Measurements from ENCODE around the gene THBS3.
"Not testable (repeated sequence)": the region's sequence is repeated elsewhere in the genome, so short reads cannot be mapped to it uniquely, and the experiment has no call there.

The THBS3 gene

DNA sequence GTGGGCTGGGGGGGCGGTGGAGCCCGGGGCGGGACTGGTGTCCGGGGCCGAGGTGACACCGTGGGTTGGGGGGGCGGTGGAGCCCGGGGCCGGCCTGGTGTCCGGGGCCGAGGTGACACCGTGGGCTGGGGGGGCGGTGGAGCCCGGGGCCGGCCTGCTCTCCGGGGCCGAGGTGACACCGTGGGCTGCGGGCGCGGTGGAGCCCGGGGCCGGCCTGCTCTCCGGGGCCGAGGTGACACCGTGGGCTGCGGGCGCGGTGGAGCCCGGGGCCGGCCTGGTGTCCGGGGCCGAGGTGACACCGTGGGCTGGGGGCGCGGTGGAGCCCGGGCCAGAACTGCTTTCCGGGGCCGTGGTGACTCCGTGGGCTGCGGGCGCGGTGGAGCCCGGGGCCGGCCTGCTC is 17.8 kb downstream of the THBS3 start:
- DNase-seq (ENCODE audit: low read depth in 3 of 3) = not testable (repeated sequence)

DNA sequence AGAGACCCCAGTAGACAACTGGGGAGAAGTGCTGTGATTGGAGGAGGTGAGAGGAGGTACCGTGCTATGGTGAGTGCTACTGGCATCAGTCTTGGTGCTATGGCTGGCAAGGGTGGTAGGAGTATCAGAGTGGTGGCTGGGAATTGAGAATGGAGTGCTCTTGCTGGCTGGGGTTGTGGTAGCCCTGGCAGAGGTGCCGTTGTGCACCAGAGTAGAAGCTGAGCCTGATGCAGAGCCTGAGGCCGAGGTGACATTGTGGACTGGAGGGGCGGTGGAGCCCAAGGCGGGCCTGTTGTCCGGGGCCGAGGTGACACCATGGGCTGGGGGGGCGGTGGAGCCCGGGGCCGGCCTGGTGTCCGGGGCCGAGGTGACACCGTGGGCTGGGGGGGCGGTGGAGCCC is 19.4 kb downstream of the THBS3 start:
- no peak for DNase-seq (ENCODE audit: low read depth in 3 of 3)

DNA sequence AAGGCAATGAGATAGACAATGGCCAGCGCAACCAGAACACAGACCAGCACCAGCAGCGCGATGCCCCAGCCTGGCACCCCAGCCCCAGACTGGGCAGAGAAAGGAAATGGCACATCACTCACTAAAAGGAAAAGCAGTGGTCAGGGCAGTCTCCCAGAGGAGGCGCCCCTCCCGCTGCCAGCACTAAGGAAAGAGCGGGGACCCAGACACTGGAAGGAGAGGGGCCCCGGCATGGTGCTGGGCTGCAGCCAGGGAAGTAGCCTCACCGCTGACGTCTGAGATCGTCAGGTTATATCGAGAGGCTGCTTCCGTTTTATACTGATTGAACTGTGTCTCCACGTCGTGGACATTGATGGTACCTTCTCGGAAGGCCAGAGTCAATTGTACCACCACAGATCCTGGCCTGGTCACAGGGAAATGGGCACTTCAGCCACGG is 20.2 kb downstream of the THBS3 start:
- DNase-seq (ENCODE audit: low read depth in 3 of 3) = no peak

DNA sequence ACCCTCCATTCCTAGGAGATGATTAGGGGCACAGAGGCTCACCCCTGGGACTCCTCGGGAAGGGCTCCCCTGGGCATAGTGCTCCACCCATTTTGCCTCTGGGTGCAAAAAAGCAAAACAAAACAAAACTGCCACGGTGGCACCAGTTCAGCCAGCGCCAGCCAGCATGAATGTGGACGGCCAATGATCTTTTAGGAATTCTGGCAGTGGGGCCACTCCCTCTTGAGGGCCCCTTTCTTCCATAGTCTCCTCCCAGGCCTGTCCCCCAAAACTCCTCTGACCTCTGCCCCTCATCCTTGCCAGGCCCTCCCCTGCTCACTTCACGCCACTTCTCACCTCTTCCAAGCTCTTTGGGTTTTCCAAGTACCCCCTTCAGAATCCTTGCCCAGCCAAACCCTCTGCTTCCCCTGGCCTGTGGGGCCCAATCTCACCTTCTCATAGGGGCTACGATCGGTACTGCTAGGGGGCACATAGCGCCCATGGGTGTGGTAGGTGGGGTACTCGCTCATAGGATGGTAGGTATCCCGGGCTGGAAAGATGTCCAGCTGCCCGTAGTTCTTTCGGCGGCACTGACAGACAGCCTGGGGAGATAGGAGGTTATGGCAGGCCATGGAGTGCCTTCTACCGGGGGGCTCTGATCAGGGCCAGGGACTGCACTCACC is 20.8 kb downstream of the THBS3 start:
- no peak for DNase-seq (ENCODE audit: low read depth in 3 of 3)

DNA sequence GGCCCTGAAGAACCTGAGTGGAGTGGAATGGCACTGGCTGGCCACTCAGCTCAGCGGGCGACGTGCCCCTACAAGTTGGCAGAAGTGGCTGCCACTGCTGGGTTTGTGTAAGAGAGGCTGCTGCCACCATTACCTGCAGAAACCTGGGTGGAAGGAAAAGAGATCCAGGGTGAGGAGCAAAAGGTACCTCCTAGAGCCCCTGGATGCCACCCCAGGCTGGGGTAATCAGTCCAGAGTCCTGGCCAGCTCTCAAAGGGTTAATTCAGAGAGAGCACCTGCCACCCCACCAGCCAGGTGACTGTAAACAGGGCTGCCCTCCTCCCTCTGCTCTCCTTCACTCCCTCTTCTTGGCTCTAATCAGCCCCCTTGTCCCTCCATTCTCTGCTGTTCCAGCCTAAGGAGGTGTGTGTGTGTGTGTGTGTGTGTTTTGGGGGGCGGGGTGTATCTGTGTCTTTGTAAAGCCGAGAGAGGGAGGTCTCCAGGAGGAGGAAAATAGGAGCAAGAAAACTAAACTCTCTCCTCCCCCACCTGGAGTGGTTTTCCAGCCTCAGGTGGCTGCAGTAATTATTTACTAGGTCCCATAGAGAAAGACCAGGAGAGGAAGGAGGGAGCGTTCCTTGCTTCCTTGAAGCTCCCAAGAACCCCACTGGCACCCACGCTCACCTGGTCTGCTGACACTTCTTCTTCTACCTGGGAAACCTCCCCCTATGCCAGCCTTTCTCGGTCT is 21.5 kb downstream of the THBS3 start:
- DNase-seq (ENCODE audit: low read depth in 3 of 3) = no peak

DNA sequence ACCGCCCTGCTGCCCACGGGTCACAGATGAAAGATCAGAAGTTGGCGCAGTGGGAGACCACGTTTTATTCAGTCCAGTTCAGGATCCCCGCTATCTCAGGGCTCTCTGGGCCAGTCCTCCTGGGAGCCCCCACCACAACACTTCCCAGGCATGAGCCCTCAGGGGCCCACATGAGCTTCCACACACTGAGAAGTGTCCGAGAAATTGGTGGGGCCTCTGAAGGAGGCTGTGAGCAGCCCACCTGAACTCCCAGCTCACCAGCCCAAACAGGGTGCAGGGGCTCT is 22.0 kb downstream of the THBS3 start:
- no peak for DNase-seq (ENCODE audit: low read depth in 3 of 3)

DNA sequence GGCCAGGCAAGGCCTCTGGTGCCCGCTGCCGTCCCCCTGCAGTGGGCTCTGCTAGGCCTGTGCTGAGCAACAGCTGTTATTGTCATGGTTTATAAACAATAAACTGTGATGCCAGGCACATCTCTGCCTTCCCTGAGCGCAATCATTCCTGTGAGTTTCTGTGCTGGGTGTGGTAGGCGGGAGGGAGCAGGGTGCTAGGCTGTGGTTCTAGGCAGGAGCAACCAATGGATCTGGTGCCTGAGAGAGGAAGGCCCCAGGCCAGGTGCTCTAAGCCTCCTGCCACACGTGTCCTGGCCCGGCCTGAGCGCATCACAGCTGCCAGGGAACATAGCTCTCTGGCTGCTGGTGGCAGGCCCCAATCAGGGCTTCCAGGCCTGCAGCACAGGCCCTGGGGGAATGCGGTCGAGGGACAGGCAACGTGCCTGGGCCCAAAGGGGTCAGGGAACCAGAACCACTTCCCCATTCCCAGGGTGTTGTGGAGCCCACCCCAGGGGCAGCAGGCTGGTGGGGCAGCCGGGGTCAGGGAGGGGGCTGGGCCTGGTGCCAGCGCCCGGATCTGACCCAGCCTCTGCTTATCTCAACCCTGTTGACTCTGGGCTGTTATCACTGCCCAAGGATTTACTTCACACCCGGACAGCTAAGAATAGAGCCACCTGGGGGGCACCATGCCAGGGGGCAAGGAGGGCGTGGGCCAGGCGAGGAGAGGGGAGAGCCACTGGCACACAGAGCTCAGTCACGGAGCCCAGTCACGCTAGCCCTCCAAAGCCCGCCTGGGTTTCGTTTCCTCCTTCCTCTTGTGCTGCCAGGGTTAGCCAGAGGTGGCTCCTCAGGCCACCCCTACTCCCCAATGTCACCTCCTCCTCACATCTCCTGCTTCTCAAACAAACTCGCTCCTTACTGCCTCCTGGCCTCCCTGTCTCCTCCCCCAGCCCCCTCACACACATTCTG is 22.6 kb downstream of the THBS3 start:
- DNase-seq (ENCODE audit: low read depth in 3 of 3) = no peak

DNA sequence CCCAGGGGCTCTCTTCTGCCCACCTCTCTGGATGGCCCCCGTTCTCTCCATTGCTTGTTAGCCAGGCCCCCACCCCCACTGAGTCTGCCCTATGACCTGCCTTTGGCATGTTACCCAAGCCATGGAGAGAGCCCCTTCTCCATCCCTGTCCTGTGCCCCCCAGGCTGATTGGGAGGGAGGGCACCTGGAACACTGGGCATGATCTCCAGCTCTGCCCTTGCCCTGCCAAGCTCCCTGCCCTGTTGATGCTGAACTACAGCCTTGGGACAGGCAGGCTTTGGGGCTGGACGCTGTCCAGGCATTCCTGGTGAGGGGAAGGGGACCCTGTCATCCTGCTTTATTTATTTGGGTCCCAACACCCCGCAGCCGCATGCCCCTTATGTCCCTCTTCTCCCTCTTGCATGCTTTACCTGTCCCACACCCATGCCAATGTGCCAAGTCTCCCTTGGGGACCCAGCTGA is 23.3 kb downstream of the THBS3 start:
- no peak for DNase-seq (ENCODE audit: low read depth in 3 of 3)

DNA sequence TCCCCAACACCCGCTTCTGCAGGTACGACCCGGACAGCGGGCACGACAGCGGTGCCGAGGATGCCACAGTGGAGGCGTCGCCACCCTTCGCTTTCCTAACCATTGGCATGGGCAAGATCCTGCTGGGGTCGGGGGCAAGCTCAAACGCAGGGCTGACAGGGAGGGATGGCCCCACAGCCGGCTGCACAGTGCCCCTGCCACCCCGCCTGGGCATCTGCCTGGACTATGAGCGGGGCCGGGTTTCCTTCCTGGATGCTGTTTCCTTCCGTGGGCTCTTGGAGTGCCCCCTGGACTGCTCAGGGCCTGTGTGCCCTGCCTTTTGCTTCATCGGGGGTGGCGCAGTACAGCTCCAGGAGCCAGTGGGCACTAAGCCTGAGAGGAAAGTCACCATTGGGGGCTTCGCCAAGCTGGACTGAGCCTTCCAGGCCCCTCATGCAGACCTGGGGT is 23.9 kb downstream of the THBS3 start:
- DNase-seq (ENCODE audit: low read depth in 3 of 3) = no peak

DNA sequence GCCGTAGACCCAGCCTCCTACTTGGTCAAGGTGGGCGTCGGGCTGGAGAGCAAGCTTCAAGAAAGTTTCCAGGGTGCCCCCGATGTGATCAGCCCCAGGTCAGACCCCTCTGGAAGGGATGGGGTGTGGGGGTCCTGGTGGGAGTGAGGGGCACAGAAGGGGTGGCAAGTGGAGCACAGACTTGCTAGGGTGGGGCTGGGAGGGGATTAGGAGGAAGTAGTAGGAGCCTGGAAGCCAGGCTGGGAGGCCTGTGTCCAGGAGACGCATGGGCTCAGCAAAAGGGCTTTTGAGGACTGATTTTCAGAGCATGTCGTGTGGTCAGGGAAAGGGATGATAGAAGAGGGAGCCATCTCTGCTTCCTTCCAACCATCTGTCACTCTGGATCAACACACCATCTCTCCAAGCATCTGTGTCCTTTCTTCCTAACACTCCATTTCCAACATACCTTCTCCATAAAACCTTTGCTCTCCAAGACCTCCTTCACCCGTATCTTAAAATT is 25.6 kb downstream of the THBS3 start:
- DNase-seq (ENCODE audit: low read depth in 3 of 3) = no peak

DNA sequence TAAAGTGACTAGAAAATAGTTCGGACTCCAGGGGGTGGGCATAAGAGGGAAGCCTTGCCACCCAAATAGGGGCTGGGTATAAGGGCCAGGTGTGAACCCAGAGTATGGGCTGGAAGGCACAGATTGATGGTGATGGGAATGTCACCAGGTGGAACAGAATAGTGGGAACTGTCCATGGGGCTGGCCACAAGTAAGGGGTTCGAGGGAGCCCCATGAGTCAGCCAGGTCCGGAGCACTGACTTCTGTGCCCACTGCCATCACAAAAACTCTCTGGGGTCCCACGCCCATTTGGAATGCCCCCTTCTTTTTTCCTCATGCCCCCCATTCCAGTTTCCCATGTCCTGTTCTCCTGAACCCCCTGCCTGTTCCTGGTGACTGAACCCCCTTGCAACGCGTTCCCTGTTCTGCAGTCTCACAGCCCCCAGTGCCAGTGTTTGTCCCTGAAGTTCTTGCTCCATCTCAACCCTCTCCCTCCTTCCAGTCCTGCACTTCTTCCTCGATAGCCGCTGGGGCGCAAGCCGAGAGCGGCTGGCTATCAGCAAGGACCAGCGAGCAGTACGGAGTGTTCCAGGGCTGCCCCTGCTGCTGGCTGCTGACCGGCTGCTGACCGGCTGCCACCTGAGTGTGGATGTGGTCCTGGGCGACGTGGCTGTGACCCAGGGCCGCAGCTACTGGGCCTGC is 26.2 kb downstream of the THBS3 start:
- DNase-seq (ENCODE audit: low read depth in 3 of 3) = no peak

DNA sequence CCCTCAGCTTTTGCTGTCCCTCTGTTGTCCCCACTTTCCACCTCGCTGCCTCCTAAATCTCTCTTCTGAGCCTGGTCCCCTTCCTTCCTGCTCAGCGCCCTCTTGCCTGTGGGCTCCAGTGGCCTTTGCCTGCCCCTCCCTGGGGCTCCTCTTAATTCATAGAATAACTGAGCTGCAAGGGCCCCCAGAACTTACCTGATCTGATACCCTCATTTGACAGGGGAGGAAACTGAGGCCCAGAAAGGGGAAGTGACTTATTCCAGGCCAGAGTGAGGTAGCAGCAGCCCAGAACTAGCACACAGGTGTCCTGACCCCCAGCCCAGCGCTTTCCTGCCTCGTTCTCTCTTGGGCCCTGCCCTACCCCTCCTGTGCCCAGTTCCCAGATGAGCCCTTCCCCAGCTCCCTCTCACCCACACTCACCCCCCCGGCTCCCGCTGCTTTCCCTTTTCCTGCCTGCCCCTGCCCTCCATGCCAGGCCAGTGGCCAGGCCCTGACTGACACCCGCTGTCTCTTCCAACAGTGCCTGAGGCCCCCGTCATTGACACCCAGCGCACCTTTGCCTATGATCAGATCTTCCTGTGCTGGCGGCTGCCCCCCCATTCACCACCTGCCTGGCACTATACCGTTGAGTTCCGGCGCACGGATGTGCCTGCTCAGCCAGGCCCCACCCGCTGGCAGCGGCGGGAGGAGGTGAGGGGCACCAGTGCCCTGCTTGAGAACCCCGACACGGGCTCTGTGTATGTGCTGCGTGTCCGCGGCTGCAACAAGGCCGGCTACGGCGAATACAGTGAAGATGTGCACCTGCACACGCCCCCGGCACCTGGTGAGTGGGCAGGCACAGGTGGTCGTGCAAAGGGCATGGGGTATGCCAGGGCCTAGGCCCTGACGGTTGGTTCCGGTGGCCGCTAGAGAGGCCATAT is 28.3 kb downstream of the THBS3 start:
- no peak for DNase-seq (ENCODE audit: low read depth in 3 of 3)

DNA sequence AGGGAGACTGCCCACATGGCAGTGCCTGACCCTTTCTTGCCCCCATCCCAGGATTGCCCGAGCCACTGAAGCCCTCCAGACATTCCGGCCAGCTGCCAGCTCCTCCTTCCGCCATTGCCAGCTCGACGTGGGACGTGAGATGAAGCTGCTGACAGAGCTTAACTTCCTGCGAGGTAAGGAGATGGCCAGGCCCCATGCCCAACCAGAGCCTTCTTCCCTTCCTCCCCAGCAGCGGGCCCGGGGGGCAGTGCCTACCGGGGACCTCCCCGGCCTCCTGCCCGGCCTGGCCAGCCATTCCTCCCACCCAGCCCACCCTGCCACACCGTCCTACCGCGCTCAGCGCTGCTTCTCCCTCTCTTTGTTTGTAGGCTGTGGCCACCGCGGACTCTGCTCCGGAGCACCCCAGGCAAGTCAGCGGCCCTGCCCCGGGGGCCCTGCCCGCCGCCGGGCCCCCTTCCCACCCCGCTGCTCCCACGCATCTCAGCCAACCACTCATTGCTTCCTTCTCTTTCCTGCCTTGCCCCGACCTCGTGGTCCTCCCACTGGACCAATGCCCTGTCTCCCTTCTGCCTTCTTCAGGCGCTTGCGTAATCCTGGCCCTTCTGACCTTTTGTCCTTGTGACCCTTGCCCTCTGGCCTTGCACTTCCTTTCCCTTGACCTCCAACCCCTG is 29.1 kb downstream of the THBS3 start:
- no peak for DNase-seq (ENCODE audit: low read depth in 3 of 3)

DNA sequence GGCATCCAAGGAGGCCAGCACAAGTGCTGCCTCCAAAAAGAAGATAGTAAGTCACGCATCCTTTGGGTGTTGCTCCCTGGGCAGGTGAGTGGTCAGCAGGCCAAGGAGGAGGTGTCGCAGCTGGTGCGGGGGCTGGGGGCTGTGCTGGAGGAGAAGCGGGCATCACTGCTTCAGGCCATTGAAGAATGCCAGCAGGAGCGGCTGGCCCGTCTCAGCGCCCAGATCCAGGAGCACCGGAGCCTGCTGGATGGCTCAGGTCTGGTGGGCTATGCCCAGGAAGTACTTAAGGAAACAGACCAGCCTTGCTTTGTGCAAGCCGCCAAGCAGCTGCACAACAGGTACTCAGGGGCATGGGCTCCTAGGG is 29.8 kb downstream of the THBS3 start:
- DNase-seq (ENCODE audit: low read depth in 3 of 3) = no peak

DNA sequence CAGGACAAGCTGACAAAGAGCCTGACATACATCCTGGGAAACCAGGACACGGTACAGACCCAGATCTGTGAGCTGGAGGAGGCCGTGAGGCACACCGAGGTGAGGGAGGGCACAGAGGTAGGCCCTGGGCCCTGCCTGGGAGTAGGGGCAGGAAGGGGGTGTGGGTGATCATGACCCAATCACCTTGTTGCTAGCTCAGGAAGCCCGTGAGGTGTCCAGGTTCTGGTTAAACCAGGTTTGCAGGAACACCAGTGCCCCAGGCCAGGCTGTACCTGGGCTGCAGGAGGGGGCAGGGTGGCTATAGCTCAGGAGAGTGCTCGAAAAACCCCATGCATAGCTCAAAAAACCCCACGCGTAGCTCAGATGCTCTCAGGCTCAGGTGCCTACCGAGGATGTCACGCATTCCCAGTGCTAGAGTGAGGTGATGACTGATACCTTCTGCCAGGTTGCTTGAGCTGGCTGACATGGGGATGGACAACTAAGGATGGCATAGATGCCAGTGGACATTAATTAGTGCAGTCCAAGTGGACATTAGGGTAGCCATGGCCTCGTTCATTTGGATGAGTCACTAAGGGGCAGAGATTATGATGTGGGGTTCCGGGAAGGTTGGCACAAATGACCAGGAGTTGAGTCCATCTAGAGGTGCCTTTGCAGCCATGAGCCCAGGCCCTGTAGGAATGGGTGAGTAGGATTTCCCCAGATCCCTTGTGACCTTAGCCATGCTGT is 30.3 kb downstream of the THBS3 start:
- DNase-seq (ENCODE audit: low read depth in 3 of 3) = no peak

DNA sequence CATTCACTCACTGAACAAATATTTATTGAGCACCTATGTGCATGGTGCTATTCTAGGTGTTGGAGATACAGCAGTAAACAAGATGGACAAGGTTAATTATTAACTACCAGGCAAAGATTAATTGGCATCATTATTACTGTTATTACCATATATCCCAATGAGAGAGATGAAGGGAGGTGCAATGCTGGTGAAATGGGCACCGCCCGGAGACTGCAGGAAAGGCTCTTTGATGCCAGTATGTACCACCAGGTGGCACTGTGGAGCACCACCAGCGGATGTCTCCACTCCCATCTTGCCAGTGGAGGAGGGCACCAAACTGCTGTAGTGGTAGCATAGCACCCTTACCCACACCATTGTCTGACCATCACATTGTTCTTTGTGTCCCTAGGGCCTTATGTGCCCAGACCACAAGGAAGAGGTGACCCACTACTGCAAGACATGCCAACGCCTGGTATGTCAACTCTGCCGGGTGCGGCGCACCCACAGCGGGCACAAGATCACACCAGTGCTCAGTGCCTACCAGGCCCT is 31.1 kb downstream of the THBS3 start:
- DNase-seq (ENCODE audit: low read depth in 3 of 3) = peak; percentile 68 to 72 (median 70)

DNA sequence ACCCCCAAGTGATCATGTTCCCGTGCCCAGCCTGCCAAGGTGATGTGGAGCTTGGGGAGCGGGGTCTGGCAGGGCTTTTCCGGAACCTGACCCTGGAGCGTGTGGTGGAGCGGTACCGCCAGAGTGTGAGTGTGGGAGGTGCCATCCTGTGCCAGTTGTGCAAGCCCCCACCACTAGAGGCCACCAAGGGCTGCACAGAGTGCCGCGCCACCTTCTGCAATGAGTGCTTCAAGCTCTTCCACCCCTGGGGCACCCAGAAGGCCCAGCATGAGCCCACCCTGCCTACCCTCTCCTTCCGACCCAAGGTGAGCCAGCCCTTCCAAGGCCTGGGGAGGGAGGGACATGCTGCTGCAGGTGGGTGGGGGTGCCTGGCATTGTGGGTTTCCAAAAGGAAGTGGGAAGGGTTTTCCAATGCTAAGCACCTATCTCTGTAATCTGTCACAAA is 31.7 kb downstream of the THBS3 start:
- DNase-seq (ENCODE audit: low read depth in 3 of 3) = no peak

DNA sequence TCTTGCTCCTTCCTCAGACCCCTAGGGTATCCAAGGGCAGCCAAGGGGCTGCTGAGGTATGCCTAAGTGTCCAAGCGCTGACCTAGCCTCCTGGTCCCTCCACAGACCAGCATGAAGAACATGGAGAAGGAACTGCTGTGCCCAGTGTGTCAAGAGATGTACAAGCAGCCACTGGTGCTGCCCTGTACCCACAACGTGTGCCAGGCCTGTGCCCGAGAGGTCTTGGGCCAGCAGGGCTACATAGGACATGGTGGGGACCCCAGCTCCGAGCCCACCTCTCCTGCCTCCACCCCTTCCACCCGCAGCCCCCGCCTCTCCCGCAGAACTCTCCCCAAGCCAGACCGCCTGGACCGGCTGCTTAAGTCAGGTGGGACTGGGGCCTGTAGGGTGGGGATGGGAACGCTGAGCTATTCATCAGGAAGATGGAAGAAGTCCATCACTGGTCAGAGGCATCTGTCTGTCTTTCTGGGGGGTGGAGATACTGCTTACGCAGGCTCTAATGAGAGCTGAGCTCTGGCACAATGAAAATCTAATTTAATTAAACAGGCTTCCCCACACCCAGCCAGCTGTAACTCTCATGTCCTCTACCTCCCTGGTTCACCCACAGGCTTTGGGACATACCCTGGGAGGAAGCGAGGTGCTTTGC is 32.3 kb downstream of the THBS3 start:
- no peak for DNase-seq (ENCODE audit: low read depth in 3 of 3)

Measured in stimulated activated CD4-positive, alpha-beta T cell treated with anti-CD3 and anti-CD28 coated beads, TNF-alpha, amount 100 ng/mL, for 4 hours (primary cell).